ENCODE data around the gene OR4K1.

- TF ChIP-seq TAF1 (IDR thresholded peaks at IDR 0.05; ENCODE audit: borderline replicate concordance, insufficient read depth, low read length) (no peak), POLR2AphosphoS5 (IDR thresholded peaks at IDR 0.05; ENCODE audit: low read depth, low read length) (no peak), SIN3A (IDR thresholded peaks at IDR 0.05; ENCODE audit: borderline replicate concordance, insufficient read depth, low read length) (no peak)
These were observed 28.3 kb upstream of the OR4K1 start for GRCh38 chr14:19902409-19902808.
